ENCODE data around the gene SCO2.
"Not testable (repeated sequence)": the region's sequence is repeated elsewhere in the genome, so short reads cannot be mapped to it uniquely, and the experiment has no call there.

SCO2 gene

DNA sequence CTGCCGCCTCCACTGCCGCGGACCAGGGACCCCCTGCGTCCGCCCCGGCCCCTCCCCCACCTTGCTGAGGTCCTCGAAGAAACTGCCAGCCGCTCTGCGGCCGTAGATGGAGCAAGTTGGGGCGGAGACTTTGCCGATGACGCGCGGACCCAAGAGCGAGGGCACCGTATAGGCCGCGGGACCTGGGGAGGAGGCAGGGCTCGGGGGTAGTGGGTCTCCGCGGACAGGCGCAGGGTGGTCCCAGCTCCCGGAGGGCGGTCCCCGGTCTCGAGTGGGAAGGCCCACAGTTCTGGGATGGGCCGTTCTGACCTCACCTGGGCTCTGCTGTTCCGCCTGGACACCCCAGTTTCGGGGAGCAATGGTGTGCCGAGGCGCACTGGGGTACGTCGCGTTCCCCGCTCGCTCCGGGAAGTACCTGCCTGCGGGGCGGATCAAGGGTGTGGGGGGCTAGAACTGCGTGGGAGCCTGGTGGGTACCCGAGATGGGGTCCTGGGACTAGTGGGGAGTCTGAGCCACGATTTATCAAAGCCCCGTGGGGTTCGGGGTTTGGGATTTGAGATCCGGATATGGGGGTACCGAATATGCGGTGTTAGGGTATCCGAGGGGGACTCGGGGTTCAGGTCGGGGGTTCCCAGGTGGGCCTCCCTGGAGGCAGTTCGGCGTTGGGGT, 5.6 kb upstream of the SCO2 start:
- no peak for DNase-seq

GRCh38 chr22:50530580-50530876, 5.1 kb upstream of the SCO2 start:
- DNase-seq: no peak

- no peak for DNase-seq
Observed at GRCh38 chr22:50529897-50530579, 4.6 kb upstream of the SCO2 start, which contains the start of gene TYMP. Gene TYMP (minus strand): TSS chr22:50530012. CDS start chr22:50529709, 303 bp downstream.

DNA sequence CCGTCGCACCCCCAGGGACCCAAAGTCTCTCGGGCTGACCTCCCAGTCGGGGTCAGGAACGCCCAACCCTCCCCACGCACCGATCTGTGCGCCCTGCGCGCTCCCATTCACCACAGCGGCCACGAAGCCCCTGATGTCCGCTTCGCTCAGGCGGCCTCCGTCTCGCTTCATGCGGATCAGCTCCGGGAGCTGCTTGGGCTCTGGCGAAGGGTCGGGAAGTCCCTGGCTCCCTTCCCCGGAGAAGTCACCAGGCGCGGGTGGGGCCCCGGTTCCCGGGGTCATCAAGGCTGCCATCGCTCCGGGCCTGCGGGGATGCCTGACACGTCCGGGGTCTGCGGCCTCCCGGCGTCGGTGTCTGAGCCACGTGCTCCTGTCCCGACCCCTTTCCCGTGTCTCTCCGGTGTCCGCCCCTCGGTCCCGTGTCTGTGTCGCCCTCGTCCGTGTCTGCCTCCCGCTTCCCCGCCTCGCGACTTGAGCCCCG, 4.1 kb upstream of the SCO2 start:
- DNase-seq: no peak

DNA sequence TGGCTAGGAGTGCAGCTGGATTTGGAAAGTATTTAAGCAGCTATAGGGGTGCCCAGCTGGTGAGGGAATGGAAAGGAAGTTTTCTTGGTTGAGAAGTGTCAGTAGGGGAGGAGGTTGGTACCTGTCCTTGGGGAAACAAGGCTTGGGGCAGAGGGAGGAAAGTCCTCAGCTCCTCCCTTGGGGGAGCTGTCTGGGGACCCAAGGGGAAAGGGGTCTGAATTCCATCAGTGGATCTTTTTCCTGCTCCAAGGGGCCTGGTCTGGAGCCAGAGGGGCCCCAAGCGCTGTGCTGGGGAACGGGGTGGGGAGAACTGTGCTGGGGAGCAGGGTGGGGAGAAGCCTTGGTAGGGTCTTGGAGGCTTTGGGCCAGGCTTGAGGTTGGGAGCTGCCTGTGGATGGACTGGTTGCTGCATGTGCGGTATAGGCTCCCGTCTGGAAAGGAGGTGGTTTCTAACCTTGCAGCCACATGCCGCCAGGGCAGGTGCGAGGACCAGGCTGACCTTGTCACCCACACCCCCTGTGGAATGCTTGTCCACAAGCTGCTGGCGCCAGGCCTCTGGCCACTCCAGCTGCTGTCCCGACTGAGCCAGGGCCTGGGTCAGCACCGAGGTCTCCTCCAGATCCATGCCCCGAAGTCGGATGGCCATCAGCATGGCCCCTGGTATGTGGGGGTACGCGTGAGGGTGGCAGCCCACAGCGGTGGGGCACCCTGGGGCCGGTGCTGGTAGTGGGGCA, 3.5 kb upstream of the SCO2 start:
- no peak for DNase-seq

- DNase-seq: no peak
Observed at GRCh38 chr22:50527921-50528681, 2.7 kb upstream of the SCO2 start.

DNA sequence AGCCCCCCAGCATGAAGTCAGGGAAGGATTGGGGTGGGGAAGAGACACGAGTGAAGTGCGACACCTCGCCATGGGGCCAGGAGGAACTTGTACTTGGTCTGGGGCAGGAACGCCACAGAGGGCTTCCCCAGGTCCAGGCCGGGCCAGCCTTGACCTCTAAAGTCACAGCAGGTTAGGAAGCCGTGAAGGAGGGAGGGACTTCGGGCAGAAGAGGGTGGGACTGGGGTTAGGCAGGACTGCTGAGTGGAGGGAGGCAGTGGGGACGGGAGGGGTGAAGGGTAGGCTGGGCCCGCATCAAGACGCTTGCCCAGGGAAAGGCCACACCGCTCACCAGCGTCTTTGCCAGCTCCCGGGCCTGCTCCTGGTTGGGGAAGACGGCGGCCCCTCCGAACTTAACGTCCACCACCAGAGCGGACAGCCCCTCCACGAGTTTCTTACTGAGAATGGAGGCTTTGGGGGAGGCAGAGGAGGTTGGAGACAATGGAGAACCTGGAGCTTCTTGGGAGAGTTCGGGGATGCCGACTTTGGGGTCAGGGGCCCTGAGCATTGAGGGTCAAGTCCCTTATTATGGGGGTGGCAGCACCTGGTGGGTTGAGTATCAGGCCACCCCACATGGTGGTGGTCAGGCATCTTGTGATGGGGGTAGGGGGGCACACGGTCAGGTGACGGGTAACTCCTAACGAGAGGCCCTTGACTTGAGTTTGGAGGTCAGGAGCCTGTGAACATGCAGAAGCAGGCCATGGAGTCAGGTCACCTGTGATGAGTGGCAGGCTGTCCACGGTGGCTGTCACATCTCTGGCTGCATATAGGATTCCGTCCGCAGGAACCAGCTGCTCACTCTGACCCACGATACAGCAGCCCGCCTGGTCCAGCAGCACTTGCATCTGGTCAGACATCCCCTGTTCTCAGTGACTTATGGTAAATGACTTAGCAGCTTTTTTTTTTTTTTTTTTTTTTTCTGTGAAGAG, 1.7 kb upstream of the SCO2 start:
- DNase-seq: no peak

DNA sequence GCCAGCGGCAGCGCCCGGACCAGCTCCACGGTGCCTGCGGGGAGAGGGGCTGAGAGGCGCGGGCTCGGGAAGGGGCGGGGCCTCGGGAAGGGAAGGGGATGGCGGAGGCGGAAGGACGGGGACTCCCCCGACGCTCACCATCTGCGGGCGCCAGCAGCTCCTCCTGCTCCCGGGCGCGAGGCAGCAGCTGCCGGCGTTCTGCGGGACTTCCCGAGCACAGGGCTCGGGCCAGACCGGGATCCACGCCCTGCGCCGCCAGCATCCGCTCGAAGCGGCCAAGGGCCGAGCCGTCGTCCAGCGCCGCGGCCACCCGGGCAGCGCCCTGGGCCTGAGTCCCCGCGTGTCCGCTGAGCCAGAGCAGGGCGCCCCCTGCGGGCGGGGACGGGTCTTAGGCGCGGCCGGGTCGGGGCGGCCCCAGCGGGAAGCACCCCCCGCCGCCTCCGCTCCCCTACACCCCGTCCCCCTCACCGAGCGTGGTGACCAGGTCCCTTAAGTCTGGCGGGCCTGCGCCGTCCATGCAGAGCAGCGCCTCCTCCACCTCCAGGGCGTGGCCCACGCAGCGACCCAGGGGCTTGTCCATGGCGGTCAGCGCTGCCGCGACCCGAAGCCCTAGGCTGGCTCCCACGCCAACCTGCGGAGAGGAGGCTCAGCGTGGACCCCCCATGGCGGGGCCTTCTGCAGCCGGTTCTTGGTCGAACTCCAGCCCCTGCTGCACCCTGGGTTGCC, 873 bp upstream of the SCO2 start:
- DNase-seq: peak; percentile 51

DNA sequence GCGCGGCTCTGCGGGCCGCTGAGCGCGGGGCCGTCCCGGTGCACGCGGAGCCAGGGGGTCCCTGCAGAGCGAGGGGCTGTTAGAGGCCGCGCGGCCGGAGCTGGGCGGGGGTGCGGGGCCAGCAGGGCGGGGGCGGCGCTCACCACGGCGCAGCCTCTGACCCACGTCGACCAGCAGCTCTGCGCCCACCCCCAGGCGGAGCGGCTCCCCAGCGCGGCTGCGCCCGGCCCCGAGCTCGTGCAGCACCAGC, 385 bp upstream of the SCO2 start:
- DNase-seq: no peak

- no peak for DNase-seq
Observed at GRCh38 chr22:50524676-50525103, 708 bp downstream of the SCO2 start.

GRCh38 chr22:50523806-50524675, 1.4 kb downstream of the SCO2 start:
- DNase-seq: peak; percentile 55

GRCh38 chr22:50523458-50523805, 2.0 kb downstream of the SCO2 start:
- DNase-seq: no peak

- no peak for DNase-seq
Observed at GRCh38 chr22:50522806-50523438, 2.5 kb downstream of the SCO2 start.

DNA sequence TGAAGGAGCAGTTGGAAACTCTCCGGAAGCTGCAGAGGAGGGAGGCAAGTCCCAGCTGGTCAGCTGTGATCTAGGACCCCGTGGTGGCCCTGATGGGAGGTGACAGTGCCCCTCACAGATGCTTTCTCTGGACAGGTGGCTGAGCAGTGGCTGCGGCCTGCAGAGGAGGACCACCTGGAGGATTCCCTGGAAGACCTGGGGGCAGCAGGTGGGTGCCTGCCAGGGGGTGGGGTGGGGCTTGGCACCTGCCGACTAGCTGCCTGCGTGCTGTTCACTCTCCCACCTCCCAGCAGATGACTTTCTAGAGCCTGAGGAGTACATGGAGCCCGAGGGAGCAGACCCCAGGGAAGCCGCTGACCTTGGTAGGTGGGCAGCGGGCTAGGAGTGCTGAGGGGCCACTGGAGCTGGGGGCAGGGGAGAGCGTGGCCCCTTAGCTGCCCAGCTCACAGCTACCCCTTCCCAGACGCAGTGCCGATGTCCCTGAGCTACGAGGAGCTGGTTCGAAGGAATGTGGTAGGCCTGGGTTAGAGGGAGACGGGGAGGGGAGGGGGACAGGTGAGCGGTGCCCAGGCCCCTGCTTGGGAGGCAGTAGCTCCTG, 3.1 kb downstream of the SCO2 start:
- no peak for DNase-seq

DNA sequence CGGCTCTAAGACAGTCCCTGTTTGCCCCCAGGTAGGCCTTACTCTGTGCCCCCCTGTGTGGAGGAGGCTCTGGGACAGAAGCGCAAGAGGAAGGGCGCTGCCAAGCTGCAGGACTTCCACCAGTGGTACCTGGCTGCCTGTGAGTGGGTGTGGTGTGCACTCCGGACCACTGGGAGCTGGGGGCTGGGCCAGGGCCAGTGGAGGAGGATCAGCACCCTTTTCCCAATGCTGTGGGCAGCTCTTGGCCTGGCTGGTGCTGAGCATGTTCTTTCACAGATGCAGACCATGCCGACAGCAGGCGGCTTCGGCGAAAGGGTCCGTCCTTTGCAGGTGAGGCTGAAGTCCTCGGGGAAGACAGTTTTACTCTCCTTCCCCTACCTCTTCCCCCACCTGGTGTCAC, 3.7 kb downstream of the SCO2 start:
- DNase-seq: no peak

GRCh38 chr22:50520826-50521453, 4.5 kb downstream of the SCO2 start:
- no peak for DNase-seq

DNA sequence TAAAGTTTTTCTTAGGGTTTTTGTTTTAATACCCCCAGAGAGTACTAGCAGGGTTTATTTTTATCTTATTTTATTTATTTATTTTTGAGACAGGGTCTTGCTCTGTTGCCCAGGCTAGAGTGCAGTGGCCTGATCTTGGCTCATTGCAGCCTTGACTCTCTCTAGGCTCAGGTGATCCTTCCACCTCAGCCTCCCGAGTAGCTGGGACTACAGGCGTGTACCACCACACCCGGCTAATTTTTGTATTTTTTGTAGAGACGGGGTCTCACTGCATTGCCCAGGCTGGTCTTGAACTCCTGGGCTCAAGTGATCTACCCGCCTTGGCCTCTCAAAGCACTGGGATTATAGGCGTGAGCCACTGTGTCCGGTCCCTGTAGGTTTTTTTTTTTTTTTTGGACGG, 5.2 kb downstream of the SCO2 start:
- DNase-seq: not testable (repeated sequence)

- DNase-seq: no peak
Observed at GRCh38 chr22:50519151-50519550, 6.2 kb downstream of the SCO2 start.

DNA sequence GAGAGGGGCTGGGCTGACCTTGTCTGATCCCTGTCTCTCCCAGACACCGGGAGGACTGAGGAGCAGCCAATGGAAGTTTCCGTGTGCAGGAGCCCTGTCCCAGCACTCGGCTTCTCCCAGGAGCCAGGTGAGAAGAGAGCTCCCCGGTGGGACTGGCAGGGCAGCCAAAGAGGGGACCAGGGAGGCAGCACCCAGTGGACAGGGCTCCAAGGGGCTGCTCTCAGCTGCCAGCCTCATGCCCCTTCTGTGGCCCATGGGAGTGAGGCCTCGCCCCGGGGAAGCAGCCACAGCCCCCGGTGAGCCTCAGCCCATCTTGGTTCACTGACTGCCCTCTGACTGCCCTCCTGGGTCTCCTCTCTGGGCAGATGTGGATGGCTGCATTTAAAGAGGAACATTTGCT, 6.8 kb downstream of the SCO2 start:
- no peak for DNase-seq
